OCI-M1 (cell line): ENCODE data around the gene NPIPA7.
"Not testable (repeated sequence)": the region's sequence is repeated elsewhere in the genome, so short reads cannot be mapped to it uniquely, and the experiment has no call there.

ENCODE experiments used
- DNase-seq: peaks from one replicate; lab custom pipeline; 2025; lab: John Stamatoyannopoulos, UW

Gene NPIPA7

DNA sequence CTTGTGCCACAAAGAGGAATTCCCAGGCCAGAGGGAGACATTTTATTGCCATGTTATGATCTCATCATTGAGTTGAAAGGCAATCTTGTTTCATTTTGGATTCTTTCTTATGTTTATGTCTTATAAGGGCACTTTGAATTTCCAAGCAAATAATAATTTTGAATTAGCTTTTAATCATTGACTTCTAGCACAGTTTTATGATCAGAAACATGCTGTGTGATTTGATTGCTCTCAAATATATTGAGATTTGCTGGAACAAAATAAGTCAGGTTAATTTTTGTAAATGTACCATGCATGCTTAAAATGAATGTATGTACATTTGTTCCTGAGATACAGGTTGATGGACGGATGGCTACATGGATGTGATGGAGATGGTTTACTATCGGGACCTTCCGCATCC is at the start of gene NPIPA7:
Gene NPIPA7 (plus strand): TSS at position 301 of the 400 bp plus-strand sequence. CDS start 105 bp downstream, outside the sequence.
- DNase-seq, result not testable (repeated sequence)

DNA sequence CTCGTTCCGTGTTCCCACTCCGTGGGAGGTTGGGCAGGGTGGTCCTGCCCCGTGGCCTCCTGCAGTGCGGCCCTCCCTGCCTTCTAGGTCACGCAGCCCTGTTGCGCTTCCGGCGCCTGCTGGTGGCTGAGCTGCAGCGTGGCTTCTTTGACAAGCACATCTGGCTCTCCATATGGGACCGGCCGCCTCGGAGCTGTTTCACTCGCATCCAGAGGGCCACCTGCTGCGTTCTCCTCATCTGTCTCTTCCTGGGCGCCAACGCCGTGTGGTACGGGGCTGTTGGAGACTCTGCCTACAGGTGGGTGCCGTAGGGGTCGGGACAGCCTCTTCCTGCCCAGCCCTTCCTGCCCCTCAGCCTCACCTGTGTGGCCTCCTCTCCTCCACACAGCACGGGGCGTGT is 47.5 kb upstream of the NPIPA7 start:
- DNase-seq, result not testable (repeated sequence)

DNA sequence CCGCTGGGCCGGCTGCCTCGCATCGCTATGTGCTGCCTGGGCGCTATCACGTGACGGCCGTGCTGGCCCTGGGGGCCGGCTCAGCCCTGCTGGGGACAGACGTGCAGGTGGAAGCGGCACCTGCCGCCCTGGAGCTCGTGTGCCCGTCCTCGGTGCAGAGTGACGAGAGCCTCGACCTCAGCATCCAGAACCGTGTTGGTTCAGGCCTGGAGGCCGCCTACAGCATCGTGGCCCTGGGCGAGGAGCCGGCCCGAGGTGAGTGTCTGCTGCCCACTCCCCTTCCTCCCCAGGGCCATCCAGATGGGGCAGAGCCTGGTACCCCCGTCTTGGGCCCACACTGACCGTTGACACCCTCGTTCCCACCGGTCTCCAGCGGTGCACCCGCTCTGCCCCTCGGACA is 21.4 kb upstream of the NPIPA7 start:
- DNase-seq, result not testable (repeated sequence)

DNA sequence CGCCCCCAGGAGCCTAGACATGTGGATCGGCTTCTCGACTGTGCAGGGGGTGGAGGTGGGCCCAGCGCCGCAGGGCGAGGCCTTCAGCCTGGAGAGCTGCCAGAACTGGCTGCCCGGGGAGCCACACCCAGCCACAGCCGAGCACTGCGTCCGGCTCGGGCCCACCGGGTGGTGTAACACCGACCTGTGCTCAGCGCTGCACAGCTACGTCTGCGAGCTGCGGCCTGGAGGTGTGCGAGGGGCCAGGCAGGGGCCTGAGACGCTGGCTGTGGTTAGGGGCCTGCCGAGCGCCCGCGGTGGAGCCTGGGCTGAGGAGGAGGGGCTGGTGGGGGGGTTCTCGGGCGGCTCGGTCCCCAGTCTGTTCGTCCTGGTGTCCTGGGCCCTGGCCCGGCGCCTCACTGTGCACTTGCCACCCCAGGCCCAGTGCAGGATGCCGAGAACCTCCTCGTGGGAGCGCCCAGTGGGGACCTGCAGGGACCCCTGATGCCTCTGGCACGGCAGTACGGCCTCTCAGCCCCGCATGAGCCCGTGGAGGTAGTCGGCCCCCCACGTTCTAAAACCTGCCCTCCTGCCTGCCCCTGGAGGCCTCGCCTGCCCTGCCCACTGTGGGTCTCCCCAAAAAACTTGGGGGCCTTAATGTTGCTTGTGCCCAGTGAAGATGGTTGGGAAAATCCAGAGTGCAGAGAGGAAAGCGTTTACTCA is 20.2 kb upstream of the NPIPA7 start:
- DNase-seq, result not testable (repeated sequence)

DNA sequence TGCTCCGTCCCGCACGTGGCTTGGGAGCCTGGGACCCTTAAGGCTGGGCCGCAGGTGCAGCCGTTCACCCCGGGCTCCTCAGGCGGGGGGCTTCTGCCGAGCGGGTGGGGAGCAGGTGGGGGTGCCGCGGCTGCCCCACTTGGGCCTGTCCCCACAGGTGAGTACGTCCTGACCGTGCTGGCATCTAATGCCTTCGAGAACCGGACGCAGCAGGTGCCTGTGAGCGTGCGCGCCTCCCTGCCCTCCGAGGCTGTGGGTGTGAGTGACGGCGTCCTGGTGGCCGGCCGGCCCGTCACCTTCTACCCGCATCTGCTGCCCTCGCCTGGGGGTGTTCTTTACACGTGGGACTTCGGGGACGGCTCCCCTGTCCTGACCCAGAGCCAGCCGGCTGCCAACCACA is 15.3 kb upstream of the NPIPA7 start:
- DNase-seq, result not testable (repeated sequence)

DNA sequence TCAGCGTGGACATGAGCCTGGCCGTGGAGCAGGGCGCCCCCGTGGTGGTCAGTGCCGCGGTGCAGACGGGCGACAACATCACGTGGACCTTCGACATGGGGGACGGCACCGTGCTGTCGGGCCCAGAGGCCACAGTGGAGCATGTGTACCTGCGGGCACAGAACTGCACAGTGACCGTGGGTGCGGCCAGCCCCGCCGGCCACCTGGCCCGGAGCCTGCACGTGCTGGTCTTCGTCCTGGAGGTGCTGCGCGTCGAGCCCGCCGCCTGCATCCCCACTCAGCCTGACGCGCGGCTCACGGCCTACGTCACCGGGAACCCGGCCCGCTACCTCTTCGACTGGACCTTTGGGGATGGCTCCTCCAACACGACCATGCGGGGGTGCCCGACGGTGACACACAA is 14.8 kb upstream of the NPIPA7 start:
- not testable (repeated sequence) for DNase-seq

DNA sequence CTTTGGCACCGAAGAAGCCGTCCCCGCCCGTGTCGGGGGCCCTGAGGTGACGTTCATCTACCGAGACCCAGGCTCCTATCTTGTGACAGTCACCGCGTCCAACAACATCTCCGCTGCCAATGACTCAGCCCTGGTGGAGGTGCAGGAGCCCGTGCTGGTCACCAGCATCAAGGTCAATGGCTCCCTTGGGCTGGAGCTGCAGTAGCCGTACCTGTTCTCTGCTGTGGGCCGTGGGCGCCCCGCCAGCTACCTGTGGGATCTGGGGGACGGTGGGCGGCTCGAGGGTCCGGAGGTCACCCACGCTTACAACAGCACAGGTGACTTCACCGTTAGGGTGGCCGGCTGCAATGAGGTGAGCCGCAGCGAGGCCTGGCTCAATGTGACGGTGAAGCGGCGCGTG is 14.2 kb upstream of the NPIPA7 start:
- DNase-seq, result not testable (repeated sequence)

DNA sequence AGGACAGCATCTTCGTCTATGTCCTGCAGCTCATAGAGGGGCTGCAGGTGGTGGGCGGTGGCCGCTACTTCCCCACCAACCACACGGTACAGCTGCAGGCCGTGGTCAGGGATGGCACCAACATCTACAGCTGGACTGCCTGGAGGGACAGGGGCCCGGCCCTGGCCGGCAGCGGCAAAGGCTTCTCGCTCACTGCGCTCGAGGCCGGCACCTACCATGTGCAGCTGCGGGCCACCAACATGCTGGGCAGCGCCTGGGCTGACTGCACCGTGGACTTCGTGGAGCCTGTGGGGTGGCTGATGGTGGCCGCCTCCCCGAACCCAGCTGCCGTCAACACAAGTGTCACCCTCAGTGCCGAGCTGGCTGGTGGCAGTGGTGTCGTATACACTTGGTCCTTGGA is 13.6 kb upstream of the NPIPA7 start:
- DNase-seq, result not testable (repeated sequence)

DNA sequence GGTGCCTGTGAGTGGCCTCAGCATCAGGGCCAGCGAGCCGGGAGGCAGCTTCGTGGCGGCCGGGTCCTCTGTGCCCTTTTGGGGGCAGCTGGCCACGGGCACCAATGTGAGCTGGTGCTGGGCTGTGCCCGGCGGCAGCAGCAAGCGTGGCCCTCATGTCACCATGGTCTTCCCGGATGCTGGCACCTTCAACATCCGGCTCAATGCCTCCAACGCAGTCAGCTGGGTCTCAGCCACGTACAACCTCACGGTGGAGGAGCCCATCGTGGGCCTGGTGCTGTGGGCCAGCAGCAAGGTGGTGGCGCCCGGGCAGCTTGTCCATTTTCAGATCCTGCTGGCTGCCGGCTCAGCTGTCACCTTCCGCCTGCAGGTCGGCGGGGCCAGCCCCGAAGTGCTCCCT is 13.1 kb upstream of the NPIPA7 start:
- not testable (repeated sequence) for DNase-seq

DNA sequence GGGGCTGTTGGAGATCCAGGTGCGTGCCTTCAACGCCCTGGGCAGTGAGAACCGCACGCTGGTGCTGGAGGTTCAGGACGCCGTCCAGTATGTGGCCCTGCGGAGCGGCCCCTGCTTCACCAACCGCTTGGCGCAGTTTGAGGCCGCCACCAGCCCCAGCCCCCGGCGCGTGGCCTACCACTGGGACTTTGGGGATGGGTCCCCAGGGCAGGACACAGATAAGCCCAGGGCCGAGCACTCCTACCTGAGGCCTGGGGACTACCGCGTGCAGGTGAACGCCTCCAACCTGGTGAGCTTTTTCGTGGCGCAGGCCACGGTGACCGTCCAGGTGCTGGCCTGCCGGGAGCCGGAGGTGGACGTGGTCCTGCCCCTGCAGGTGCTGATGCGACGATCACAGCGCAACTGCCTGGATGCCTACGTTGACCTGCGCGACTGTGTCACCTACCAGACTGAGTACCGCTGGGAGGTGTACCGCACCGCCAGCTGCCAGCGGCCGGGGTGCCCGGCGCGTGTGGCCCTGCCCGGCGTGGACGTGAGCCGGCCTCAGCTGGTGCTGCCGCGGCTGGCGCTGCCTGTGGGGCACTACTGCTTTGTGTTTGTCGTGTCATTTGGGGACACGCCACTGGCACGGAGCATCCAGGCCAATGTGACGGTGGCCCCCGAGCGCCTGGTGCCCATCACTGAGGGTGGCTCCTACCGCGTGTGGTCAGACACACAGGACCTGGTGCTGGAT is 12.2 kb upstream of the NPIPA7 start:
- not testable (repeated sequence) for DNase-seq

DNA sequence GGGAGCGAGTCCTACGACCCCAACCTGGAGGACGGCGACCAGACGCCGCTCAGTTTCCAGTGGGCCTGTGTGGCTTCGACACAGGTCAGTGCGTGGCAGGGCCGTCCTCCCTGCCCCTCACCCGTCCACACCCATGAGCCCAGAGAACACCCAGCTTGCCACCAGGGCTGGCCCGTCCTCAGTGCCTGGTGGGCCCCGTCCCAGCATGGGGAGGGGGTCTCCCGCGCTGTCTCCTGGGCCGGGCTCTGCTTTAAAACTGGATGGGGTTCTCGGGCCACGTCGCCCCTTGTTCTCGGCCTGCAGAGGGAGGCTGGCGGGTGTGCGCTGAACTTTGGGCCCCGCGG is 11.7 kb upstream of the NPIPA7 start:
- DNase-seq, result not testable (repeated sequence)

DNA sequence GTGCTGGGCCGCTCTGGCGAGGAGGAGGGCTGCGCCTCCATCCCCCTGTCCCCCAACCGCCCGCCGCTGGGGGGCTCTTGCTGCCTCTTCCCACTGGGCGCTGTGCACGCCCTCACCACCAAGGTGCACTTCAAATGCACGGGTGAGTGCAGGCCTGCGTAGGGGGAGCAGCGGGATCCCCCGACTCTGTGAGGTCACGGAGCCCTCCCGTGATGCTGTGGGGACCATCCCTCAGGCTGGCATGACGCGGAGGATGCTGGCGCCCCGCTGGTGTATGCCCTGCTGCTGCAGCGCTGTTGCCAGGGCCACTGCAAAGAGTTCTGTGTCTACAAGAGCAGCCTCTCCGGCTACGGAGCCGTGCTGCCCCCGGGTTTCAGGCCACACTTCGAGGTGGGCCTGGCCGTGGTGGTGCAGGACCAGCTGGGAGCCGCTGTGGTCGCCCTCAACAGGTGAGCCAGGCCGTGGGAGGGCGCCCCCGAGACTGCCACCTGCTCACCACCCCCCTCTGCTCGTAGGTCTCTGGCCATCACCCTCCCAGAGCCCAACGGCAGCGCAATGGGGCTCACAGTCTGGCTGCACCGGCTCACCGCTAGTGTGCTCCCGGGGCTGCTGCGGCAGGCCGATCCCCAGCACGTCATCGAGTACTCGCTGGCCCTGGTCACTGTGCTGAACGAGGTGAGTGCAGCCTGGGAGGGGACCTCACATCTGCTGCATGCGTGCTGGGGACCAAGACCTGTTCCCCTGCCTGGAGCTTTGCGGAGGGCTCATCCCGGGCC is 9.7 kb upstream of the NPIPA7 start:
- not testable (repeated sequence) for DNase-seq

DNA sequence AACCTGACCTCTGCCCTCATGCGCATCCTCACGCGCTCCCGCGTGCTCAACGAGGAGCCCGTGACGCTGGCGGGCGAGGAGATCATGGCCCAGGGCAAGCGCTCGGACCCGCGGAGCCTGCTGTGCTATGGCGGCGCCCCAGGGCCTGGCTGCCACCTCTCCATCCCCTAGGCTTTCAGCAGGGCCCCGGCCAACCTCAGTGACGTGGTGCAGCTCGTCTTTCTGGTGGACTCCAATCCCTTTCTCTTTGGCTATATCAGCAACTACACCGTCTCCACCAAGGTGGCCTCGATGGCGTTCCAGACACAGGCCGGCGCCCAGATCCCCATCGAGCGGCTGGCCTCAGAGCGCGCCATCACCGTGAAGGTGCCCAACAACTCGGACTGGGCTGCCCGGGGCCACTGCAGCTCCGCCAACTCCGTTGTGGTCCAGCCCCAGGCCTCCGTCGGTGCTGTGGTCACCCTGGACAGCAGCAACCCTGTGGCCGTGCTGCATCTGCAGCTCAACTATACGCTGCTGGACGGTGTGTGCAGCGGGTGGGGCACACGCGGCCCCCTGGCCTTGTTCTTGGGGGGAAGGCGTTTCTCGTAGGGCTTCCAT is 7.7 kb upstream of the NPIPA7 start:
- DNase-seq, result not testable (repeated sequence)

DNA sequence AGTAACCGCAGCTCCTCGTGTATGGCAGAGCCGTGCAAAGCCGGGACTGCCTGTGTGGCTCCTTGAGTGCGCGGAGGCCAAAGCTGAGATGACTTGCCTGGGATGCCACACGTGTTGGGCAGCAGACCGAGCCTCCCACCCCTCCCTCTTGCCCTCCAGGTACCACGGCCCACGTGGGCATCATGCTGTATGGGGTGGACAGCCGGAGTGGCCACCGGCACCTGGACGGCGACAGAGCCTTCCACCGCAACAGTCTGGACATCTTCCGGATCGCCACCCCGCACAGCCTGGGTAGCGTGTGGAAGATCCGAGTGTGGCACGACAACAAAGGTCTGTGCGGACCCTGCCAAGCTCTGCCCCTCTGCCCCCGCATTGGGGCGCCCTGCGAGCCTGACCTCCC is 4.7 kb upstream of the NPIPA7 start:
- DNase-seq, result not testable (repeated sequence)

DNA sequence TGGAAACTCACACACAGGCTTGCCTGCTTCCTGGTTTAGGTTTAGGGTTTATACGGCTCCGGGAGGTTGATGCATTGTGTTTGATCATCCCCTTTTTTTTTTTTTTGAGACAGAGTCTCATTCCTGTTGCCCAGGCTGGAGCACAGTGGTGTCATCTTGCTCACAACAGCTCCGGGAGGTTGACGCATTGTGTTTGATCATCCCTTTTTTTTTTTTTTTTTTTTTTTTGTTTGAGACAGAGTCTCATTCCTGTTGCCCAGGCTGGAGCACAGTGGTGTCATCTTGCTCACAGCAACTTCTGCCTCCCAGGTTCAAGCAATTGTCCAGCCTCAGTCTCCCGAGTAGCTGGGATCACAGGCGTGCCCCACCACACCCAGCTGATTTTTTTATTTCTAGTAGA is 20.7 kb downstream of the NPIPA7 start:
- not testable (repeated sequence) for DNase-seq

DNA sequence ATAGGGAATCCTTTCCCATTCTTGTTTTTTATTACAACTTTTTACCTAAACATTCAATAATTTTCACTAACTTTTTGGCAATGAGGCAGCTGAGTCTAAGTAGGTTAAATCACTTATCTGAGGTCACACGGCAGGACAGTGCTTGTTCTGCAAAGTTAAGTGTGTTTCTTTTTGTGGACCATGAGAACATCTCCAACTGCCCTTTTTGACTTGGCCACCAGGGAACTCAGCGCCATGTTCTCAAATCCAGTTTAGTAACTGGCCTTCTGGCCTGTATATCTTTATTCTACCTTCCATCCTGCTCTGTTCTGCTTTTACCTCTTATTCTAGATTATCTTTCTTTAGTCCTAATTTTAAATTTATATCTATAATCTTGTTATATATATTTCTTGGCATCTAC is 23.4 kb downstream of the NPIPA7 start:
- DNase-seq, result not testable (repeated sequence)

DNA sequence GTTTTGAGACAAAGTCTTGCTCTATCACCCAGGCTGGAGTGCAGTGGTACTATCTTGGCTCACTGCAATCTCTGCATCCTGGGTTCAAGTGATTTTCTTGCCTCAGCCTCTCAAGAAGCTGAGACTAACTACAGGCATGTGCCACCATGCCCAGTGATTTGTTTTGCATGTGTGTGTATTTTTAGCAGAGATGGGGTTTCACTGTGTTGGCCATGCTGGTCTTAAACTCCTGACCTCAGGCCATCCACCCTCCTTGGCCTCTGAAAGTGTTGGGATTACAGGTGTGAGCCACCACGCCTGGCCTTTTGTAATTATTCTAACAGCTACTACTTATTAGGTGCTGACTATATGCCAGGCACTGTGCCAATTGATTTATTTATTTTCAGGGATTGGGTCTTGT is 25.3 kb downstream of the NPIPA7 start:
- DNase-seq, result not testable (repeated sequence)

DNA sequence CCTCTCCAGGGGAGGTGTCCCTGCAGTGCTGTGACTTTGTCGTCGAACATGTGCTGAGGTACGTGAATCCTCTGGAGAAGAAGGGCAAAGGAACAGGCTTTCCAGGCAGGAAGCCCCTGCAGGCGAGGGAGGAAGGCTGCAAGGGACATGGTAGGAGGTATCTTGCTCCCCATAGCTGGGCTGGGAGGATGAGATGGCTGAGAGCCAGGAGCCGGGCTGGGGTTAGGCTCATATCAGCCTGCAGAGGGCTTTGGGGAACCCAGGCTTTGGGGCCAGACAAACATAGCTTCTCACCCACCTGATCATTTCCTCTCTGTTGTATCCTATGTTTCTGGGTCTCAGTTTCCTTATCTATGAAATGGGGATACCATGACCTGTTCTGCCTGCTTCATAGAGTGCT is 26.5 kb downstream of the NPIPA7 start:
- DNase-seq, result not testable (repeated sequence)

DNA sequence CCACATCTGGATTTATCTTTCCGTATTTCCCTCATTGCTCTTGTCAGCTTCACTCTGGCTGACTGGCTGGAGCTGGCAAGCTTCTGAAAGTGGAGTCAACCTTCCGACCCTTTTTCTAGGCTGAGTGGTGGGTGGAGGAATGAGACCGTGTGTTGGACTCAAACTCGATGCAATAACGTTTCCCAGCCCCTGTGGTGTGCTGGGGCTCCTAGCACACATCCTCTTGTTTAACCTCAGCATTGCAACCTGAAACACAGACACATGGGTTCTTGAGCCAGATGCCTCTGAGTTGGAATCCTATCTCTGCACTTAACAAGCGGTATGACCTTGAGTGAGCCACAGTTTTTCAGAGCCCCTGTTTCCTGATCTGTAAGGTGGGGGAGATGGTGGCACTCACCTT is 29.5 kb downstream of the NPIPA7 start:
- DNase-seq, result not testable (repeated sequence)

DNA sequence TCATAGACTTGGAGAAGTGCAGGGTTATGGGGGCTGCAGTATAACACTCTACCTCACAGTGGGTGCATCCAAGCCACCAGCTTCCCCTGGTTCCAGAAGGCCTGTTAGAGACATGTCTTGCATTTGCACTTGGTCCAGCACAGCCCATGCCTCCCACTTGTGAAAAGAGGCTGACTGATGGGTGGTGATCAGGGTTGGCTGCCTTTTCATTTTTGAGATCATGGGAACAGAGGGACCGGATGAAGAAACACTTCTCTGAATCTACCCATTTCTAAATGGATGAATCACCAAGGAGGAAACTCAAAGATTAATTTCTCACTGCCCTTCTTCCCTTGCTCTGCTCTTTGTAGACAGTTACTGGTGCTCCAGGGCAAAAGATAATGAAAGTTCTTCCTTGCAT is 34.8 kb downstream of the NPIPA7 start:
- DNase-seq, result not testable (repeated sequence)

DNA sequence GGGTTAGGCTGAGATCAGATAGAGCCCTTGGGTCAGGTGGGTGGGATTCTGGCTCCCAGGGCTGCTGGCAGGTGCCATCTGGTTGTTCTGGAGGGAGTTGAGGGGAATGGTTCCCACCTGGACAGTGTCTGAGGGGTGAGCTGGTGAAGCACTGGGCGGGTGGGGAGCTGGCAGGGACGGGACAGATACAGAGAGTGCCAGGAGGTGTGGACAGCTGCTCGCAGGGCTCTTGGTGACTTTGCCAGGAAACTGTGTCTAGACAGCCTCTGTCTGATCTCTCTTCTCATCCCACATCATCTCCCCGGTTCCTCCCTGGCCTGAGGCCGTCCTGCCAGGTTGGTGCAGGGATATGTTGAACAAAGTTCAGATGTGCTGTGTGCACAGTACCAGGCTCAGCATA is 38.1 kb downstream of the NPIPA7 start:
- not testable (repeated sequence) for DNase-seq

DNA sequence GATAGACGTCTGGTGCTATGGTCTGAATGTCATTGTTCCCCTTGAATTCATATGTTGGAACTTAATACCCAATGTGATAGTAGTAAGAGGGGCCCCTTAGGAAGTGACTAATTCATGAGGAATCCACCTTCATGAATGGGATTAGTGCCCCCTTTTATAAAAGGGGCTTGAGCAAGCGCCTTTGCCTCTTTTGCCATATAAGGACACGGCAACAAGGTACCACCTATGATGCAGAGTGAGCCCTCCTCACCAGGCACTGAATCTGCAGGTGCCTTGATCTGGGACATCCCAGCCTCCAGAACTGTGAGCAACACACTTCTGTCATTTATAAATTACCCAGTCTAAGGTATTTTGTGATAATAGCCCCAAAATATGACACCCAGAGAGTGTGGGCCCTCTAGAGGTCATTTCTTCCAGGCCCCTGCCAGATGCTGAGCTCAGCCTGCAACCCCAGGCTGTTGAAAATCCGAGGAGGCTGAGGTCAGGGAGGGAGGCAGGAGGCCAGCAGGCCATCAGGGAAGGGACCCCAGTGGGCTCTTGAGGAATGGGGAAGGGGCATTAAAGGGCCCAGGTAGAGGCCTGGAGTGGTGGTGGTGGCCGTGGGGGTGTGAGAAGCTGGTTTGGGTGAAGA is 39.1 kb downstream of the NPIPA7 start:
- not testable (repeated sequence) for DNase-seq
